CD4-positive, alpha-beta T cell treated with Interleukin-6 for 4 hours (primary cell): ENCODE data around the gene CRYBB1.
A peak's percentile ranks its signal among the peaks of the same experiment; 100 is the strongest.

Source experiments
- DNase-seq: peaks from one replicate; pipeline ENCODE4 v3.0.0-alpha.2; 2020; ENCODE audit warnings: mixed read lengths

The CRYBB1 gene

DNA sequence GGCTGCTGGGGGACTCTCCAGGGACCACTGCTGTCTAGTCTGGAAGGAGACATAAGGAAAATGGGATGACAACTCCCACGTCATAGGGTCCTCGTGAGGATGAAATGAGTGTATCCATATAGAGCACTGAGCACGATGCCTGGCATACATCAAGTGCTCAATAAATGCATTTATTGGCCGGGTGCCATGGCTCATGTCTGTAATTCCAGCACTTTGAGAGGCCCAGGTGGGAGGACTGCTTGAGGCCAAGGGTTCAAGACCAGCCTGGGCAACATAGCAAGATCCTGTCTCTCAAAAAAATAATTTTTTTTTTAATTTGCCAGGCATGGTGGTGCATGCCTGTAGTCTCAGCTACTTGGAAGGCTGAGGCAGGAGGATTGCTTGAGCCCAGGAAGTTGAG, 15.7 kb downstream of the CRYBB1 start:
- no peak for DNase-seq

DNA sequence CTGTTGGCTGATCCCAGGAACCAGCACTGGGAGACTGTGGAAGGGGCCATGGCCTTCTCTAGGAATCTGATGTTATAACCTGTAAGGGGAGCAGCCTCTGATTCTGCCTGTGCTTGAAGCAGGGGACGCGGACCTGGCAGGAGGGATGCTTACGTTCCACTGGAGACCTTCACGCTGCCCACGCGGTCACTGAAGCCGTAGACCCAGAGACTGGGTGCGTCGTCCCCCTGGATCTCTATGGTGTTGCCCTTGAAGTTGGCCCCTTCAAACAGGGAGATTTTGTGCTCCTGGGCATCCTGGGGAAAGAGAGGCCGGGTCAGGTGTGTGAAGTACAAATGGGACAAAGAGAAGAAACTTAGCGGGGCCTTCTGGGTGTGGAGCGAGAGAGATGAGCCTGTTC, 16.1 kb downstream of the CRYBB1 start:
- no peak for DNase-seq

DNA sequence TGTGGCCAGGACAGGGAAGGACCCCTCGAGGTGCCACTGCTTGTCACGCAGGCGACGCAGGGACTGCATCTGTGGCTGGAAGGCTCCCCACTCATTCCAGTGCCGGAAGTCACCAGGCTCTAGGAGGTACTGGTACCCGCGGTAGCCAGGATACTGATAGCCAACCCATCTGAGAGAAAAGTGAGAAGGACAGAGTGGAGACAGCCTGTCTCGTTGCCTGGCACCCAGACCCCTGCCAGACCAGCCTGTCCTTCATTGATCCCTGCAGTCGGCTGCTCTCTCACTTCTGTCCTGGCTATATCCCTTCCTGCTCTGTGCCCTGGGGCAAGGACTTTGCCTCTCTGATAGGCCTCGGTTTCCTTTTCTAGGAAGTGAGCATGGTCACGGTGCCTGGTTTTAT, 18.3 kb downstream of the CRYBB1 start:
- no peak for DNase-seq

DNA sequence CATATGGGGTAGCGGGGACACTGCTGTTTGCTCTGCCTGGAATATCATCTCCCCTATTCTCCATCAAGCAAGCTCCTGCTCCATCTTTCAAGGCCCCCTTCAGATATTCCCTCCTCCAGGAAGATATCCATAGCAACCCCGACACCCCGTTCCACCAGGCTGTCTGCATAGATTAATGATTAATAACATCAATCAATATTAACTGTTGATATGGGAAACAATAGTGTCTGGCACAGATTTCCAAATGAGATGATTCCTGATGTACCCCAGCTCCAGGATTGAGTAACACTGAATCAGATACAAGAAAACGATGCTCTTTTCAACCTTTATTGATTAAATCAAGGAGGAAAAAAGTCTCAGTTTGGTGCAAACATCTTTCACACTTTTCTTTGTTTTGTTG, 20.3 kb downstream of the CRYBB1 start:
- DNase-seq: no peak

DNA sequence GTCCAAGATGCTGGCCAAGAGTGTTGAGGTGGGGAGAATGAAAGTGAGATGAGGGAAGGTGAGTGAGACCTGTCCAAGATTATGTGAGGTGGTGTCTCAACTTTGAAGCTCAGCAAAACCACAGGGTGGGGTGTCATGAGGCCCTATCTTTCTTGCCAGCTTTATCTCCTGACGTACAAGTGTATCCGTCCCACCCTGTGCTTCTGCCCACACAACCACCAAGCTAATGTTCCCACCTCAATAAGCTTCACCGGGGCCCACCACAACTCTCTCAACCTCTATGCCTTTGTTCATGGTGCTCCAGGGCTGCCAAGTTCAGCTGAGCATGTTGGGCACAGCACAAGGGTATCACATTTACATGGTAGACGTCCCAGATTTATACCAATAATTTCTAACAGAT, 20.8 kb downstream of the CRYBB1 start:
- no peak for DNase-seq

DNA sequence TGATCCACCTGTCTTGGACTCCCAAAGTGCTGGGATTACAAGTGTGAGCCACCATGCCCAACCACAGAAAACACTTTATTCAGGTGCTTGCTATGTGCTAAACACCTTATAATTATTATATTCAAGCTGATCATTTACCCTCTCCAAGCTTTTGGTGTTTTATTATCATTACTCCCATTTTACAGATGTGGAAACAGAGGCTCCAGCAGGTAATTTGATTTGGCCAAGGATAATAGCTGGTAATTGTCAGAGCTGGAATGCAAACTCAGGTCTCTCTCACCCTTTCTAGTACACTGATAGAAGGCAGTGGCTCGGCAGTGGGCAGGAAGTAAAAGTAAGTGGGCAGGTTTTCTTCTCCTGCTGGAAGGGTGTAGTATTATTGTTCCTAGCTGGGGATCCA, 24.1 kb downstream of the CRYBB1 start:
- DNase-seq: no peak

DNA sequence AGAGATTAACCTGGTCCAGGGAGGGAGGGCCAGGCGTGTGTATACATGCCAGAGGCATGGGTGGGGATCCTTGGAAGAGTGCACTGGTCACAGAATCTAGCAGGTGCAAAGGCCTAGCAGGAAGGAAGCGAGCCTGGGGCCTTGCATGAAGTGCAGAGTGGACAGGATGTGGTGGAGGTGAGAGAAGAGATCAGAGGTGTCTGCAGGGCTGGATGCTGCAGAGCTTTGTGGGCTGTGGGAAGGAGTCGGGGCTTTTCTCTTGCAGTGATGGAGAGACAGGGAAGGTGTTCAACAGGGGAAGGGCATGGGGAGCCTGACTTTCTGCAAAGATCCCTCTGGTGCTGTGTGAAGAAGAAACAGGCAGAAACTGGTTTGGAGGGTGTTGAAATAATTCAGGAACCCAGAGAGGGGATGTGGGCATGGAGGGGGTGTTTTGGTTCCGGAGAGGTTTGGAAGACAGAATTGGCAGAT, 25.4 kb downstream of the CRYBB1 start:
- DNase-seq: peak; percentile 57

DNA sequence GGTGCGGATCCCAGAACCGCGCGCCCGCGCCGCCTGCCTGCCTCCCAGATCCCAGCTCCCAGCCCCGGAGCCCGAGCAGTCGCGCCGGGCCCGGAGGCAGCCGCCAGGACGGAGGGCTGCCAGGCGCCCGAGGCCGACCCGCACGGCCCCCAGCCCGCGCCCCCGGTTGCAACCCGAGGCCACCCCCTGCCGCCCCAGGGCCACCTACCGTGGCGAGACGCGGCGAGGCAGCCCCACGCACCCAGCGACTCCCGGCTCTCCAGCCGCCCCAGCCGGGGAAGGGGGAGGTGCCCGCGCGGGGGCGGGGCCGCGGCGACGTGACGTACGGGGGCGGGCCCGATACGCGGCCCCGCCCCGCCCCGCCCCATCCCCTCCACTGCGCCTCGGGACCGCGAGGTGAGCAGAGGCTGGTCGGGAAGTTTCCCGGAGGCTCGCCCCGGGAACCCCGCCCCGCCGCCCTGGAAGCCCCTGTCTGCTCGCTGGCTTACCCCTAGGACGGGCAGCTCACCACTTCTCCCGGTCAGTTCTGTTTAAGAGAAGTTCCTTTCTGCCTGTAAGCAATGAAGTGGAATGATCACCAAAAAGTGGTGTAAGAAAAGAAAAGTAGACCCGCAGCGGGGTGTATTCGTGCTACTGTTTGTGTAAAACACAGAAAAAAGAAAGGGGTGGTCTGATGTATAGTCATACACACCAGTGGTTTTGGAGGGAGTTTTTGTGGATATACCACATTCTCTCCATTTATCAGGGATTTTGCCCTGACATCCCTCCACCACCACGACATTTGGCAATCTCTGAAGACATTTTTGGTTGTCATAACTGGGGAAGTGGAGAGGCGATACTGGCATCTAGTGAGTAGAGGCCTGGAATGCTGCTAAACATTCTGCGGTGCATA, 27.7 kb downstream of the CRYBB1 start, which contains the start of gene TPST2:
Gene TPST2 (minus strand): TSS at position 288 of the 892 bp plus-strand sequence. CDS start 48,502 bp downstream, outside the sequence.
- DNase-seq: peak; percentile 79

DNA sequence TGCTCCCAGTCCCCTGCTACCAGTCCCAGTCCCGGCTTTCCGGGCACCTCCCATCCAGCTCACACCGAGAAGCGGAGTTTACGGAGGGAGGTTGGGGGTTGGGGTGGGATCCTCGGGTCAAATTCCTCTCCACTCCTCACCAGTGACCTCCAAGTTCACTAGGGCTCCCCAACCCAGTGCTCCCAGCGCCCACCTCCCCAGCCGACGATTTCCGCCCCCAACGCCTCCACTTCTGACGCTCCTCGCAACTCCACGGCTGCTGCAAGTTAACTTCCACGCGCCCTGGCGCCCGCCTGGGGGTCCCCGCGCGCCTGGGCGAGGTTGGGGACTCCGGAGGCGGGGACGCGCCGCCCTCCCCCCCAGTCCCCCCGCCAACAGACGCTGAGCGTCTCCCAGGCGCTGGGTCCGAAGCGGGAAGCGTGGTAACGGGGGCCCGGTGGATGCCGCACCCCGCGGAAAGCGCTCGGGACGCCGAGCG, 28.4 kb downstream of the CRYBB1 start:
- DNase-seq: peak; percentile 46

DNA sequence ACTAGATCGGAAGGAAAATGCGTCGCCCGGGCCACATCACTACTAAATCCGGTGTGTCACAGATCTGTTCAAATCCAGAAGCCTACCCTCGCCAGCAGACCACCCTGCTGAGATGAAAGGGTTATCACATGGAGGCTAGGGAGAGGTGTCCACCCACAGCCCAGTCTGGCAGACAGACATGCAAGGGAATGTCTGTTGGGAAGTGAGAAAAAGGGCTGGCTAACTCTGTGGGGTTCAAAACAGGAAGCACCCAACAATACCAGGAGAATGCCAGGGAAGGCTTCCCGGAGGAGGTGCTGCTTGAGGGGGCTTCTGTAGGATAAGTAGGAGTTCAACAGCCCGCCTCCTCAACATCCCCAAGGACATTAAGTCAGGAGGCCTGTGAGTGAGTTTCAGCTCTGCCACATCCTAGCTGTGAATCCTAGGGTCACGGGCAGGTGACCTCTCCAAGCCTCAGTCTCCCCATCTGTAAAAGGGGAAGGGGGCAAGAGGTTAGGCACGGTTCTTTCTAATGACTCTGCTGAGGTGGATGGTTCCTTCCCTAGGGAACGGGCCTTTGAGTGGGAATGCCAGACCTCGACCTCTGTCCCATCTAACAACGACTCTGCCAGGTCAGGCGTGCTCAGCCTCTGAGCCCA, 29.0 kb downstream of the CRYBB1 start:
- DNase-seq: no peak

DNA sequence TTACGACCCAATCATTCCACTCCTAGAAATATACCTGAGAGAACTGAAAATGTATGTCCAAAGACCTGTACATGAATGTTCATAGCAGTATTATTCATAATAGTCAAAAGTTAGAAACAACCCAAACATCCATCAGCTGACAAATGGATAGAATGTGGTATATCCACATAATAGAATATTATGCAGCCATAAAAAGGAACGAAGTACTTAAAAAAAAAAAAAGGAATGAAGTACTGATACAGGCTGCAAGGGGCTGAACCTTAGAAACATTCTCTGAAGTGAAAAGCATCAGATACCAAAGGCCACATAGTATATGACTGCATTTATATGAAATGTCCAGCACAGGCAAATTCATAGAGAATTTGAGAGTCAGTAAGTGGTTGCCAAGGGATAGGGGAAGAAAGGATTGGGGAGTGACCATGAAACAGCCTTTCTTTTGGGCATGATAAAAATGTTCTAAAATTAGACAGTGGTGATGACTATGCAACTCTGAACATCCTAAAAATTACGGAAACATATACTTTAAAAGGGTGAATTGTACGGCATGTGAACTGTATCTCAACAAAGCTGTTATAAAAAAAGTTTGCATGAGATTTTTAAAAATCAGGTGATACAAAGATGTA, 29.7 kb downstream of the CRYBB1 start:
- DNase-seq: no peak

DNA sequence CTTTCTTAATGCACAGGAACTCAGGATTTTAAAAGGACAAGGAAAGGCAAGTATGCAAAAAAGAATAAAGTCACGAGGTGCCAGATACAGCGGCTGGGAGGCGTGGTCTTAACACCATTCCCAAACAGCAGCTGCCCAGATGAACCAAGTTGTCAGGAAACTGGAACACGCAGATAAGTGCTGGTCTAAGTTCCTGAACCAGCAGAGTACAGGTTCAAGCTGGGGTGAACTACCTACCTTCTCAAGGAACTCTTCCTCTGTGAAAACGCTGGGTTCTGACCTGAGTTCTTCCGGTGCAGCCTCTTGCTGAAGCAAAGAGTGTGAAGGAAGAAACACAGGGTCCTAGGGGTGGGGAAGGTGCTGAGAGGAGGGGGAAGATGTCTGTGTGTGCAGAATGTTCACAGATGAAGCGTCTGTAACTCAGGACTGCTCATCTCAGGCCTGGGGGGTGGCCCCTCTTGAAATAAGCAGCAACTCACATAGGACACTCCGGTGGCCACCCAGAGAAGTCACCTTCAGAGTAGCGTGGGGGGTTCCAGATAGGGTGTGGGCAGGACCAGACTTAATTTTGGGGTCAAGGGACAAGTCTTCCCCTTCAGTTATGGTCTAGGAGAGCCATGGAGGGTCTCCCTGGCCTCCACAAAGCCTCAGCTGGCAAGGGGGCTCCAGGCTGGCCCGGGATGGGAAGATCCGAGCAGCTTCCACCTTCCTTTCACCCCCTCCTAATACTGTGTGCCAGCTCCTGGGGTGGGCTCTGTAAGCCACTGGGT, 31.1 kb downstream of the CRYBB1 start:
- peak; percentile 21 for DNase-seq

DNA sequence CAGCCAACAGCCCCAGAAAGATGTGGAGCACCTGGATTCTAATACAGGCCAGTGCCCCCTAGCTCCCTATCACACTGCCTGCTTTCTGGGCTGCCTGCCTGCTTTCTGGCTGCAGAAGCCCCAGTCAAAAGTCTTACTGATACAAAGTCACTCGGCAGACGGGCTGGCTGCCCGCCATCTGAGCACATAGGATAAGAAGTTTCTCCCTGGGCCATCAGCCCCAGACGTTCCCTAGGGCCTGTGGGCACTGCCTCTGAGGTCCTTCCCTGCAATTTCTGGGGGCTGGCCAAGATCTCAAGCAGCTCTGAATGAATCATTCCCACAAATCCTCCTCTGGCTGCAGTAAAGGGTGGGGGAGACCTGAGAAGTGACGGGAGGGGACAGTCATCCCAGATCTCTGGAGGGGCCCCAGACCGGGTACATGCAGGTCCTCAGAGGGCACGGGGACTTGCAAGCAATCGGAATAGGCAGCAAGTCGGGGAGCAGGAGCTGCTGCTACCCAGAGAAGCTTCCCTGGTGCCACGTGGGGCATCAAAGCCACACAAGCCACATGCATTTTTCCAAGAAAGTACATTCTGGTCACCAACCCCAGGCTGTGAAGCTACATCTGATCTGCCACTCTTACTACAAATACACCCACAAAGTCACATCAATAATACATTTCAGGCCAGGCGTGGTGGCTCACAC, 32.6 kb downstream of the CRYBB1 start:
- no peak for DNase-seq

DNA sequence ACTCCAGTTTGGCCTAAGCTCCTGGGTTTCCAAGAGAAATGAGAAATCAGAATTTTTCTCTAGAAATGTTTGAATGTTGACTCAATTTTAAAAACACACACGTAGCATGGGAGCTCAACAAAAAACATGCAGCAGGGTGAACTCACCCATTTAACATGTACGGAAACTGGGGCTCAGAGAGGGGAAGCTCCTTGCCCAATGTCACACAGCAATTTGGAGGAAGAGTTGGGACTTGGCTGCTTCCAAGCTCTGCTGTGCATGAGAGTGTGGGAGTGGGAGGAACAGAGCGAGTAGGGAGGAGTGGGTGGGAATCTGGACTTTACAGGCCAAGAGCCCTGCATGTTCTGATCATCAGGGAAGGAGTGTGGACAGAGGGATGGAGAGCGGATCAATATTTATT, 33.8 kb downstream of the CRYBB1 start:
- no peak for DNase-seq

DNA sequence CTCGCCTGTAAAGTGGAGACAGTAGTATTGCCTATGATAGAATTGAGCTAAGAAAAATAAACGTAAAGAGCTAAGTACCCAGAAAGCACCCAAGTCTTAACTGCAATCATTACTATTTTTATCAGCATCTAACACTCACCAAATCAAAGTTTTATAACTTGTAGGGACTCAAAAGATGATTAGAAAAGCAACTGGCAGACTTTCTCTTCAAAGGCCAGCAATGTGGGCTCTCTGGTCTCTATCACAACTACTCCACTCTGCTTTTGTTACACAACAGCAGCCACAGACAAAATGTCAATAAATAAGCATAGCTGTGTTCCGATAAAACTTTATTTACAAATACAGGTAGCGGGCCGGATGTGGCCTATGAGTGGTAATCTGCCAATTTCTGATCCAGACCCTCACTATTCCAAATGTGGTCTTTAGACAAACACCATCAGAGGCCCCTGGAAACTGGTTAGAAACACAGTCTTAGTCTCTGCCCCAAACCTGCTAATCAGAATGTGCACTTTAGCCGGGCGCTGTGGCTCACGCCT, 36.1 kb downstream of the CRYBB1 start:
- no peak for DNase-seq

DNA sequence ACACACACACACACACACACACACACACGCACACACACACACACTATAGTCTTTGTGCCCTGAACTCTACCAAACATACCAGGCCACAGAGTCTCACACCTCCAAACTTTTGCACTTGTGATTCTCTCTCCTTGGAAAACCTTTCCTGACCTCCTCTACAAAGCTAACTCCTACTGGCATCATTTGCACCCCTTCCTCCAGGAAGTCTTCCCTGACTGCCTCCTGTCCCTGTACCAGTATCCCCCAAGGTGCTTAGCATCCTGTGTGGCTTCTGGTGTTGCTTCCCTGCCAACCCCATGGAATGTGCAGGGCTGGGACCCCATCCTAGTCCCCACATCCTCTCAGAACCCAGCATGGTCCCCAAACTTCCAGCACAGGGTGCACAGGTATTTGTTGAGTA, 36.8 kb downstream of the CRYBB1 start:
- no peak for DNase-seq

DNA sequence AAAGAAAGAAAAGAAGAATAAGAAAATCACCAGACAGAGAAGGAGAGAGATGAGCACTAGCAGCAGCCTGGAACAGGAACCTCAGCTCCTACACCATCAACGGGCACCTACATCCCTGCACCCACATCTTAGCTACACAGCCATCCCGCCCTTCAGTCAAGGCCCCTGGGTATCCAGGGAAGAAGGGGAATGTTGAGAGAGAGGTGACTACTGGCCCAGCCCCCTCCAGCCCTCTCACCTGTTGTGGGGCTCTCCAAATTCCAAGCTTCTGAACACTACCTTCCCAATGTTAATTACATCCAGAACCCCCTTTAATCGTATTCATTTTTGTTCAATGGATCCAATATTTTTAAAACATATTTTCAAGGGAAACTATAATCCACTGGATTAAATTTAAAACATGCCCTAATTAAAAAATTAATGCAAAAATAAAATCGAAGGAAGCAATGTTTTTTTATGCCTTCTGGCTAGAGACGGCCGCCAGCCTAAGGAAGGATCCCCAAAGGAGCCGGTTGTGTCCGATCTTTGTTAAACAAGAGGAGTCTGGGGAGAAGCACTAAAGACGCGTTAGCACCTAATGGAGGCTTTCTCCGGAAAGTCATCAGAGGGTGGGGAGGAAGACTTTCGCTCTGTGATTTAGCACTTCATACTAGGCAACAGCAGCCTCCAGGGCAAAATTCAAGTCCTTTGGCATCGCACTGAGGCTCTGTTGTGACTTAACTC, 37.4 kb downstream of the CRYBB1 start:
- DNase-seq: no peak

DNA sequence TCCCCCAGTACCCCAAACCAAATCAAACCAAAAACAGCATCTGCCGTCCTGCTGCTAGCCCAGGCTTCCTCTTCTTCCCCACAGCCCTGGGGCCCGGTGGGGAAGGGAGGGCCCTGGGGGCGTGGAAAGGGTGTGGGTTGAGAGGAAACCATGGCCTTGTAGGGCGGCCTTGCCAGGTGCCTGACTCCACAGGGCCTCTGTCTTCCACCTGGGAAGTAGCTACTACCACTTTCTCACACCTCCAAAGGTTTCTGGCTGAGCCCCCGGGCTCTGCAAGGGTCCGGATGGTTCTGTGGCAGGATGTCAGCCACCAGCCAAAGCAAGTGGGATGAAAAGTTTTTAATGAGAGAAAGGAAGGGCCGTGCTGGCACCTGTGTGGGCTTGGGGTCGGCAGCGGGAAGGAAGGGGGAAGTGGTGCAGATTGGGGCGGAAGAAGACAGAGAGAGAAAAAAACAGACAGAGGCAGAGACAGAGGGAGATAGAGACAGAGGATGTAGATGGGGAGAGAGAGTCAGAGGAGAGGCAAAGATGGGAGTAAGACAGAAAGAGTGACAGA, 38.4 kb downstream of the CRYBB1 start:
- peak; percentile 73 for DNase-seq

DNA sequence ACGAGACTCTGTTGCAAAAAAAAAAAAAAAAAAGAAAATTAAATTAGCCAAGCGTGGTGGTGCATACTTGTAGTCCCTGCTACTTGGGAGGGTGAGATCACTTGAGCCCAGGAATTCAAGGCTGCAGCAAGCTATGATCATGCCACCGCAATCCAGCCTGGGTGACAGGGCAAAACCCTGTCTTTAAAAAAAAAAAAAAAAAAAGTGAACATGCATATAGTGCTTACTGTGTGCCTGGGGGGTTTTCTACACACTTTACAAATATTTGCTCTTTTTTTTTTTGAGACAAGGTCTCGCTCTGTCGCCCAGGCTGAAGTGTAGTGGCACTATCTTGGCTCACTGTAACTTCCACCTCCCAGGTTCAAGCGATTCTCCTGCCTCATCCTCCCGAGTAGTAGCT, 40.7 kb downstream of the CRYBB1 start:
- no peak for DNase-seq

DNA sequence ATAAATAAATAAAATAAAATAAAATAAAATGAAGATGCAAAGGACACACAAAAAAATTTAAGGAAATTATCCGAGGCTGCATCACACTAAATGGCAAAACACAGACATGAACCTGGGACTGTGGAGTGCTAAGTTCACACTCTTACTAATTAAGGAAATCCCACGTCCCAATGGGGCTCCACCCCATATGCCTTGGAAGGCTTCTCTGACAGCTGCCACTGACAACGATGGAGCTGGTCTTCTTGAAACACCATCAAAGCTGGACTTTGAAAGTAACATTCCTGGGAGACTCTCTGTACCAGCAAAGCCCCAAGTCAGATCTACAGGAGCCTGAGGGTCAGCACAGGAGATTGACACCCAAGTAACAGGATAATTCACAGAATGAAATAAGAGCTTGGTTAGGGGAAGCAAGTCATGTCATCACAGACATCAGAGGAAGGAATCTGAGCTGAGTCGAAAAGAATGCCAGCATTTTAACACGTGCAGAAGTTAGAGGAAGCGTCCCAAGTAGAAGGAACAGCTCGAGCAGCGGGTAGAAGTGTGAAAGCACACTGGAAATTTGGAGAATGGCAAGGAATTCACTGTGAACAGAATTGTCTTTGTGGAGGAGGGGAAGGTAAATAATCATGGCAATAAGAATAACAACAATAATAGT, 41.7 kb downstream of the CRYBB1 start:
- DNase-seq: no peak
